Urinary bladder (tissue), 4 donors: ENCODE measurements around the gene SLC25A39. TPM values are rescaled to one million over a fixed set of nuclear protein-coding genes. Genes with fewer than 3 reads are reported as not detected.
A peak's percentile ranks its signal among the peaks of the same experiment; 100 is the strongest.

Experiments used
- DNase-seq: peaks from one replicate; pipeline ENCODE4 v3.0.0-alpha.2; 2015; ENCODE audit errors: extremely low spot score
- H3K27ac ChIP-seq: one replicate; pipeline ENCODE4 v1.5.1; 2013; ENCODE audit warnings: low read depth, mild to moderate bottlenecking, moderate library complexity
- H3K36me3 ChIP-seq: one replicate; pipeline ENCODE4 v1.6.1; 2013; ENCODE audit warnings: mild to moderate bottlenecking, moderate library complexity; ENCODE audit not compliant: insufficient read depth
- H3K4me1 ChIP-seq: one replicate; pipeline ENCODE4 v1.6.1; 2013; ENCODE audit warnings: mild to moderate bottlenecking, moderate library complexity; ENCODE audit not compliant: insufficient read depth
- H3K4me3 ChIP-seq: one replicate; pipeline ENCODE4 v1.5.1; 2013; ENCODE audit warnings: low read depth, low read length
- WGBS: extraction: QIAGEN DNeasy Blood & Tissue Kit; methylation state at CpG from one replicate; pipeline ENCODE4 v1.1.7; 2013; 5-methylcytosine and 5-hydroxymethylcytosine counted together
- polyA plus RNA-seq: library from polyadenylated mRNA; stranded (reverse); fragments of 200-250 nt; gene quantifications from one replicate; pipeline ENCODE4 v1.2.3, GENCODE V29; 2013
- total RNA-seq: library from RNA; depleted of rRNA; stranded (reverse); fragments of >200 nt; gene quantifications from one replicate; pipeline ENCODE4 v1.2.3, GENCODE V29; 2014
- donor health status: healthy with polysubstance abuse.
- donor health status: healthy.

The SLC25A39 gene
- total and polyA plus RNA-seq, 2 donors = 27.9 to 74.9 TPM

DNA sequence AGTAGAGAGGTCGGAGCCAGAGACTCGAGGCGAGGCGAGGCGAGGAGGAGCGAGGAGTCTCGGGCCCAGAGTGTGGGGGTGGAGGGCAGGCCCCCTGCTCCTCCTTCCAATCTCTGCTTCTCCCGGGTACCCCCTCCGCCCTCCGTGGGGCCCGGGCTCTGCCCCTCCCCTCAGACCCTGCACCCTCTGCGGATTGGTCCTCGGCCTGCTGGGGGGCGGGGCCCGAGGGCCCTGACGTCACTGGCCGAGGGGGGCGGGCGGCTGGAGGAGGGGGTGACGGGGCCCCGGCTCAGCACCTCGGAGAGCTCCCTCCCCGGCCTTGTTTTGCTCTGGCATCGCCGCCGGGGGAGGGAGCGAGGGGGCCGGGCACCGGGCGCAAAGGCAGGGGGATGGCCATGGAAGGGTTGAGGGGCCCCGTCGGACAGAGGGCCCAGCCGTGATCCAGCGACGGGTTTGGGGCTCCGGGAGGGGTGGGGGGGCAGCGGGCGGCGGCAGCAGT, 16.3 kb downstream of the SLC25A39 start, which contains the start of gene RUNDC3A:
Gene RUNDC3A, plus strand, starts transcription at position 282 of the 499 bp plus-strand sequence. CDS start 232 bp downstream, outside the sequence.
- no peaks in the 10 kb centered on the region for H3K36me3 ChIP-seq
- WGBS = under 1% methylated on average over 39 of the region's 39 CpGs
- no peaks in the 10 kb centered on the region for H3K4me1 ChIP-seq
- DNase-seq = peak; percentile 66
- no peak within 1 kb of the TSS for H3K27ac ChIP-seq
- H3K4me3 ChIP-seq = peak within 1 kb of the TSS; percentile 14

DNA sequence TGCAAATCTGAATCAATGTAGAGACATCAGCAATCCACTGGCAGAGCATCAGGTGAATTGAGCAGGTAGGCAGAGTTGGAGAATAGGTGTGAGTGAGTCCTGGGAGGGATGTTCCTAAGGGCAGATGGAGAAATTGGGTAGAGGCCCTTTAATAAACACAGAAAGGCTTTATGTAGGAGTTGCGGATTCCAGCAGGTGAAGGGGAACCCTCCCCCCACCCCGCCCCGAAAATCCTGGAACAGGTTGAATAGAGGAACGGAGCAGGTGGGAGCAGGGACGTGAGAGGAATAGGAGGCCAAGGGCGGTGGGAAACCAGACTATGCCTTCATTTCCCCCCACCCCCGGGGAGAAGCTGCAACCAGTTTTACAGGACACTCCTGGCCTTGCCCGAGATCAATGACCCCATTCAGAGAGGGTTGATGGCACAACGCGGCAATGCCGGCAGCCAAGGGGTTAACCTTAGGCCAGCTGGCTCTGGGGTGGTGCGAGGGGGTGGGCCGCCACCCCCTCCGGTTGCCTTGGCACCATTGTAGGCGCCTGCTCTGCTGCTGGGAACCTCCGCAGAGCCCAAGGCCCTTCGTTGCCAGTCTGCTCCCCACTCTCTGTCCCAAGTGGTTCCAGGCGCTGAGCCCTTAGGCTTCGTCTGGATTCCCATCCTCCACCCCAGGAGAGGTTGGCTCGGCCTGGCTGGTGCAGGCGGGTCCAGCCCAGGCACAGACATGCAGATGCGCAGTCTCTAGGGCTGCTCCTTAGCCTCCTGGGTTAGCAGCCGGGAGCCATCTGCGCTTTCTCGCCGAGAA, 17.0 kb downstream of the SLC25A39 start:
- no peak for DNase-seq
- no peak overlapping the region for H3K27ac ChIP-seq
- 2% methylated on average over 26 of the region's 26 CpGs for WGBS

DNA sequence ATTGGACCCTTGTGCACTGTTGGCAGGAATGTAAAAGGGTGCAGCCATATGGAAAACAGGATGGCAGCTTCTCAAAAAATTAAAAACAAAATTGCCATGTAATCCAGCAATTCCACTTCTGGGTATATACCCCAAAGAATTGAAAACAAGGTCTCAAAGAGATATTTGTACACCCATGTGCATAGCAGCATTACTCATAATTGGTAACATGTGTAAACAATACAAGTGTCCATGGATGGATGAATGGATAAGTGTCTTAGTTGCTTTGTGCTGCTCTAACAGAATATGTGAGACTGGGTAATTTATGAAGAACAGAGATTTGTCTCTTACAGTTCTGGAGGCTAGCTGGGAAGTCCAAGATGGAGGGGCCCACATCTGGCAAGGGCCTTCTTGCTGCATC, 20.0 kb downstream of the SLC25A39 start:
- DNase-seq = no peak
- Histone ChIP-seq H3K27ac (no peak overlapping the region), H3K4me3 (no peak overlapping the region), H3K4me1 (no peaks in the 10 kb centered on the region), H3K36me3 (no peaks in the 10 kb centered on the region)

More for the DNA sequence above, 17.0 kb downstream of the SLC25A39 start:
- Histone ChIP-seq H3K36me3 (no peaks in the 10 kb centered on the region), H3K4me3 (peak overlapping the region; percentile 14), H3K4me1 (no peaks in the 10 kb centered on the region)

DNA sequence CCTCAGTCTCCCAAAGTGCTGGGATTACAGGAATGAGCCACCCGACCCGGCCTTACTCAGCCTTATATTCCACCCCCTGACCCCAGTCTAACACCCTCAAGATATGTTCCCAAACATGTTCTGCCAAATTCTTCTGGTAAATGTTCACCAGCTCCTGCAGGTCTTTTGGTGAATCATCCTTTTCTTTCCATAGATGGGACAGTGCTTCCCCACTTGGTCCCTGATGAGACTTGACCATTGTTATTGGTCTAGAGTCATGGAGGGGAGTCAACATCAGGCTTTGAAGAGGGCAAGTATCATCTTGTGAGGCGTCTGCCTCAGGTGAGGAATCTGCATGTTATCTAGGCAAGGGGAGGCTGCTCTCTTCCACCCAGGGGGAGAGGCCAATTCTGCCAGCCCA, 26.6 kb downstream of the SLC25A39 start:
- H3K36me3 ChIP-seq = no peaks in the 10 kb centered on the region
- DNase-seq = no peak
- no peak overlapping the region for H3K27ac ChIP-seq
- H3K4me1 ChIP-seq = no peaks in the 10 kb centered on the region
- 73% methylated on average over 3 of the region's 3 CpGs for WGBS
- no peak overlapping the region for H3K4me3 ChIP-seq

DNA sequence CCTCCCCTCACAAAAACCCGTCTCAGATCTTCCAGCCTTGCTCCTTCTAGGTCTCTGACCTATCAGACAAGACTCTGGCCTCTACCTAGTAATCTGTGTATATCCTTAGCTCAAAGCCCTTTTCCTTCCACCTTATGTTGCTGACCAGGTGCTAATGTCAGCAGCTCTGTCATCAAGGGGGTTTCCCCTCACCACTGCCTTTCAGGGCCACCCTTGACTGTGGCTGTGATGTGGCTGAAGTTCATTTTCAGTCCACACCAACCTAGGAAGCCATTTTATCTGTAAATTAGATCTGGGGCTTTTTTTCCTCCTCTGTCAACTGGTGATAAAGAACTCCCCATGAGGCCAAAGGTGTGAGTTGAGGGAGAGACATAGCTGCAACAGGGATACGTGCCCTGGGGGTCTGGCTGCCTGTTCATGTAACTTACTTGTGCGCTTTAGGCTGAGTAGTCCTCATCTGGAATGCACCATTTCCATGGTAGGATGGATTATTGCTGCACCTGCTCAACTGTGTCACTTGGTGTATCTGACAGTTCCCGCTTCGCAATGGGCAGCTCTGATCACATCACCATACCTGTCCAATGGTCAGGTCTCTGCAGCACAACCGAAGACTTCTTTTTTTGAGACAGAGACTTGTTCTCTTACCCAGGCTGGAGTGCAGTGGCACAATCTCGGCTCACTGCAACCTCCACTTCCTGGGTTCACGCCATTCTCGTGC, 31.0 kb downstream of the SLC25A39 start:
- no peak overlapping the region for H3K27ac ChIP-seq
- 85% methylated on average over 9 of the region's 9 CpGs for WGBS
- no peak for DNase-seq

DNA sequence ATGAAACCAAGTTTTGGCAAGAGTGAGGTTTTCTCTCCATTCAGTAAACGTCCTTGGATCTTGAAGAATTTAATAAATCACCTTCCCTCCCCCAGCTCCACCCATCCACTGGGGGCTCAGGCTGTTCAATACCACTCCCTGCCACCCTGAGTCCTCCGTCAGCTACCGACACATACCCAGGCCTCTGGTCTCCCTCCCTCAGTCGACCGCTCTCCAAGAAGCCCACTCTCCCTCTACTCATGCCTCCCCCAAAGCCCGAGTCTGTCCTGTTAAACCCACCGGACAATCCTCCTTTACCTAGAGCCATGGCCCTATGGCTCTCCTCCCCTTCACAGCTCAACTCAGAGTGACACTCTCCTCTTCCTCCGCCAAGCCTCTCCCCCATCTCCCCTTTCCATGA, 37.0 kb downstream of the SLC25A39 start:
- no peaks in the 10 kb centered on the region for H3K36me3 ChIP-seq
- no peaks in the 10 kb centered on the region for H3K4me1 ChIP-seq
- no peak for DNase-seq
- H3K4me3 ChIP-seq = no peak overlapping the region
- H3K27ac ChIP-seq = no peak overlapping the region
- 69% methylated on average over 8 of the region's 8 CpGs for WGBS

More for the DNA sequence above, 31.0 kb downstream of the SLC25A39 start:
- Histone ChIP-seq H3K36me3 (no peaks in the 10 kb centered on the region), H3K4me3 (no peak overlapping the region), H3K4me1 (no peaks in the 10 kb centered on the region)

- Histone ChIP-seq H3K36me3 (no peaks in the 10 kb centered on the region), H3K27ac (no peak overlapping the region), H3K4me3 (no peak overlapping the region), H3K4me1 (no peaks in the 10 kb centered on the region)
- 91% methylated on average over 4 of the region's 4 CpGs for WGBS
- DNase-seq = no peak
Measured at GRCh38 chr17:44284024-44284400, 40.6 kb downstream of the SLC25A39 start.

DNA sequence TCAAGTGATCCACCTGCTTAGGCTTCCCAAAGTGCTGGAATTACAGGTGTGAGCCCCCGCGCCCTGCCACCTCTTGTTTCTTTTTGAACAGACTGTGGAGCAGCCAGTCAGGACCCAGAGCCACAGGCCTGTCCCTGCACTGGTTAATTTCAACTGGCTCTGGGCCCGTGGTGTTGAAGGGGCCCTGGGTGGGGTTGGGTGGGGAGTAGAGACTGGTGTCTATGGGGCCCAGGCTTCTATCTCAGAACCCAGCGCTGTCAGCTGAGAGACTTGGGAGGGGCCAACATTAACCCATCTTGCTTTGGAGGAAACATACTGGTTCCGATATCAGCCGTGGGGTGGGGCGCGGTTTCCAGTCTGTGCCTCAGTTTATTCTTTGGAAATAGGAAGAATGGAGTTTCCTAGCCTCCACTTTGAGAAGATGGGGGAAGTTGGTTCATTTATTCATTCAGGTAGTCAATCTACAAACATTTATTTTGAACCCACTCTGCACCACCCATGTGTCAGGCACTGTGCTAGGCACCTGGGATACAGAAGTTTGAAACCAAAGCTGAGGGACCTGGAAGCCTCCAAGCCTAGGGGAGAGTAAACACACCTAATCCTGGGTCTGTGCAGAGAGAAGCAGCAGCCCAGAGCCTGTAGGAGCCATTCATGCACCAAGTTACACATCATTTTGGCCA, 41.1 kb downstream of the SLC25A39 start:
- Histone ChIP-seq H3K4me1 (no peaks in the 10 kb centered on the region), H3K27ac (no peak overlapping the region), H3K36me3 (no peaks in the 10 kb centered on the region), H3K4me3 (no peak overlapping the region)
- DNase-seq = no peak
- 76% methylated on average over 8 of the region's 8 CpGs for WGBS

- DNase-seq = no peak
- Histone ChIP-seq H3K27ac (no peak overlapping the region), H3K4me1 (no peaks in the 10 kb centered on the region), H3K36me3 (no peaks in the 10 kb centered on the region), H3K4me3 (no peak overlapping the region)
- WGBS = 70% methylated on average over 3 of the region's 3 CpGs
Measured at GRCh38 chr17:44282264-44282663, 42.4 kb downstream of the SLC25A39 start.

- Histone ChIP-seq H3K4me3 (no peak overlapping the region), H3K4me1 (no peaks in the 10 kb centered on the region), H3K27ac (no peak overlapping the region), H3K36me3 (no peaks in the 10 kb centered on the region)
- DNase-seq = no peak
- 87% methylated on average over 2 of the region's 2 CpGs for WGBS
Measured at GRCh38 chr17:44281570-44281969, 43.1 kb downstream of the SLC25A39 start.

DNA sequence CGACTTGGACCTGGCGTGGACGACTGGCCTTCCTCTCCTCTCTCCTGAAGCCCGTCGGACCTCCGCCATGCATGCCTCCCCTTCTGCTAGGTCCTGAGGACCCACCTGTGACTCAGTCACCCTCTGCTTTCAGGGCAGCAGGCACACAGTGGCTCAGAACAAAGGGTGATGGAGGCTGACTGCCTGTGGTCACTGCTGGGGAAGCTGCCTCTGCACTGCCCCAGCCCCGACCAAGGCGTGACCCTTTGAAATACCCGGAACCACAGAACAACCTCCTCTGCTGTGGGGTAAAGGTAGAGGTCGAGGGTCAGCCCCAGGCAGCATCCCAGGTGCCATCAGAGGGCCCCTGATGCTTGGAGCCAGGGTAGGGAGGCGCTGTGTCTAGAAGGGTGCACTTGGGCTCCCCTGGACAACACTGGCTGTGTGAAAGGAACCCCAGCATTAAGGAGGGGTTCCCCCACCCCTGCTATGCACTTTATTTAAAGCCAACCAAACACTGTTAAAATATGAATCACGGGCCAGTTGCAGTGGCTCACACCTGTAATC, 44.2 kb downstream of the SLC25A39 start:
- Histone ChIP-seq H3K36me3 (no peaks in the 10 kb centered on the region), H3K4me1 (no peaks in the 10 kb centered on the region), H3K4me3 (no peak overlapping the region), H3K27ac (no peak overlapping the region)
- DNase-seq = no peak
- WGBS = 78% methylated on average over 12 of the region's 12 CpGs

- no peak for DNase-seq
- 36% methylated on average over 20 of the region's 20 CpGs for WGBS
- H3K27ac ChIP-seq = no peak overlapping the region
- no peak overlapping the region for H3K4me3 ChIP-seq
- H3K4me1 ChIP-seq = no peaks in the 10 kb centered on the region
- H3K36me3 ChIP-seq = no peaks in the 10 kb centered on the region
Measured at GRCh38 chr17:44279666-44280391, 44.8 kb downstream of the SLC25A39 start.

DNA sequence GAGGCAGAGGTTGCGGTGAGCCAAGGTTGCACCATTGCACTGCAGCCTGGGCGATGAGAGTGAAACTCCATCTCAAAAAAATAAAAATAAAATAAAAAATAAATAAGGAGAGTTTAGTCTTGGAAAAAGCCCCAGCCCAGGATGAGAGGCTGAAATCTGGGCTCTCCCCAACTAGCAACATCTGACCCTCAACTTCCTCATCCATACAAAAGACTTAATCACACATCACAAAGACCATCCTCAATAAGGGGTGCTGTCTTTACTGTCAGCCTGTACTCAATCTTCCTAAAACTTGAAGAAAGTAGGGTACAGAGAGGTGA, 45.3 kb downstream of the SLC25A39 start:
- no peak overlapping the region for H3K4me3 ChIP-seq
- no peak overlapping the region for H3K27ac ChIP-seq
- WGBS = 89% methylated on average over 2 of the region's 2 CpGs

More for the DNA sequence above, 45.3 kb downstream of the SLC25A39 start:
- DNase-seq = no peak
- no peaks in the 10 kb centered on the region for H3K4me1 ChIP-seq
- H3K36me3 ChIP-seq = no peaks in the 10 kb centered on the region
